Uterus (tissue), 4 donors: Measurements from ENCODE around the gene IQSEC2. TPM values are rescaled to one million over a fixed set of nuclear protein-coding genes. Genes with fewer than 3 reads are reported as not detected.

Experiments
- DNase-seq, 2 donors: peaks; one replicate each; pipeline ENCODE4 v3.0.0-alpha.2; 2019 to 2020
- H3K27ac ChIP-seq, 2 donors: fragments of 200-600 bp; sonication (generic); 1 replicate in 1 of 2; 2 replicates in 1 of 2; pipeline ENCODE4 v1.5.1; 2016 to 2018
- H3K27me3 ChIP-seq, 2 donors: fragments of 200-600 bp; sonication (generic); one replicate each; pipeline ENCODE4 v1.5.1; 2018 to 2019; ENCODE audit warnings: control low read depth in 1 of 2
- H3K36me3 ChIP-seq, 2 donors: fragments of 200-600 bp; sonication (generic); one replicate each; pipeline ENCODE4 v1.5.1; 2019; ENCODE audit warnings: control low read depth in 1 of 2
- H3K4me1 ChIP-seq, 2 donors: fragments of 200-600 bp; sonication (generic); one replicate each; pipeline ENCODE4 v1.5.1; 2018 to 2019; ENCODE audit warnings: control low read depth in 1 of 2
- H3K4me3 ChIP-seq, 2 donors: fragments of 200-600 bp; sonication (generic); 1 replicate in 1 of 2; 2 replicates in 1 of 2; pipeline ENCODE4 v1.5.1; 2018 to 2019; ENCODE audit warnings: mild to moderate bottlenecking in 1 of 2
- H3K9me3 ChIP-seq, 2 donors: fragments of 200-600 bp; sonication (generic); one replicate each; pipeline ENCODE4 v1.5.1; 2019; ENCODE audit warnings: control low read depth in 1 of 2
- POLR2A ChIP-seq, 2 donors: fragments of 450-650 bp; IDR thresholded peaks; one replicate each; pipeline ENCODE4 v1.6.1; 2016; ENCODE audit warnings: antibody characterized with exemption in 2 of 2, mild to moderate bottlenecking in 1 of 2, moderate library complexity in 1 of 2
- intact Hi-C: fragments of 100-400 bp; cut with DNase I; formaldehyde crosslinking; loops from one replicate; pipeline ENCODE4 v1.15.1; 2023; ENCODE audit warnings: low total_unique reads
- total RNA-seq, 4 donors: library from RNA; depleted of rRNA in 3 of 4; stranded (reverse); fragments of >200 nt in 3 of 4; gene quantifications; one replicate each; pipeline versions ENCODE4 v1.1.0 to v1.2.4, GENCODE V29; 2014 to 2023
- TF ChIP-seq, protein P1 (sequence below), 4 experiments: fragments of 200-600 bp in 2 of 4; fragments of 450-650 bp in 2 of 4; sonication (generic) in 2 of 4; IDR thresholded peaks; one replicate each; pipeline ENCODE4 v1.5.1; 2016 to 2019; ENCODE audit warnings: antibody characterized with exemption in 4 of 4, mild to moderate bottlenecking in 2 of 4, moderate library complexity in 1 of 4
- donor health status: DM: yes; HTN: yes; CAD: no.

IQSEC2 gene
- total RNA-seq, 4 donors from 2014 or later, result 4.1 to 31.6 (median 8.9) TPM

DNA sequence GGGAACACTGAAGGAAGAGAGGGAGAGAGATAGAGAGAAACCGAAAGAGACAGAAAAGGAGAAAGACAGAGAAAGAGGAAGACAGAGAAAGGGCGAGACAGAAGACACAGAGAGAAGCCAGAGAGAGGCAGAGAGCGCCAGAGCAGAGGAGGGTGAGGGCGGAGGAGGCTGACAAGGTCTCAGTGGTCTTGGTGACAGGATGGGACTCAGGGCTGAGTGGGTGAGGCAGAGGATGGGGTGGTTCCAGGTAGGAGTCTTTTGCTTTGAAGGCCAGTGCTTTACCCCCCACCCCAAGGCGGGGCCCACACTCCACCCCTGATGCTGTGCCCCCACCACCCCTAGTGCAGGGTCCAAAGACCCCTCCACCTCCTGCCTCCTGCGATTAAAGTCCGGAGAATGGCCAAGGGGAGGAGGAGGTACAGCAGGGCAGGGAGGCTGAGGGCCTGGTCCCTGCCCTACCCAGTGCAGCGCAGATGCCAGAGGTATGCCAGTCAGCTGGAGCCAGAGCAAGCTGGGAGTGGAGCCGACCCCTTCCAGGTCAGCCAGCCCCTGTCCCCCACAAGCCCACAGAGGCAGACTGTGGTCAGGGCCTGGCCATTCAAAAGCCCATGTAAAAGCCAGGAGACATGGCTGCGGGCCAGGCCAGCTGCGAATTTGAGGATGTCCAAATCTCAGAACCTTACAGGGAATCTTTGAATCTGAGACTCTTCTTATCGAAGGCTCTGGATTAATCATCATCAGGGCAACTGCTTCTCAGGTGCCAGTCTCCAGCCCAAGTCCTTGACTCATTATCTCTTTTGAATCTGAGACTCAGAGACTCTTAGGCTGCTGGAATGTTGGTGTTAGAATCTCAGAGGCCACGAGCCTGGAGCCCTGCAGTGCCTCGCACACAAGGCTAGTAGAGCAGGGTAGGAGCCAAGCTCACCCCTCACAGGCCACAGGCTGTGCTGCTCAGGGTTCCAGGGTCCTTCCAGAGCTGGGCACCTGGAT lies 758 bp downstream of the IQSEC2 start:
- Histone ChIP-seq H3K36me3 (no peaks in the 10 kb centered on the region), H3K27me3 (no peaks in the 10 kb centered on the region), H3K4me3 (peak overlapping the region; percentile 28 to 37), H3K27ac (peak overlapping the region; percentile 77 to 84), H3K9me3 (no peaks in the 10 kb centered on the region), H3K4me1 (no peaks in the 10 kb centered on the region)
- TF ChIP-seq, protein P1, sequence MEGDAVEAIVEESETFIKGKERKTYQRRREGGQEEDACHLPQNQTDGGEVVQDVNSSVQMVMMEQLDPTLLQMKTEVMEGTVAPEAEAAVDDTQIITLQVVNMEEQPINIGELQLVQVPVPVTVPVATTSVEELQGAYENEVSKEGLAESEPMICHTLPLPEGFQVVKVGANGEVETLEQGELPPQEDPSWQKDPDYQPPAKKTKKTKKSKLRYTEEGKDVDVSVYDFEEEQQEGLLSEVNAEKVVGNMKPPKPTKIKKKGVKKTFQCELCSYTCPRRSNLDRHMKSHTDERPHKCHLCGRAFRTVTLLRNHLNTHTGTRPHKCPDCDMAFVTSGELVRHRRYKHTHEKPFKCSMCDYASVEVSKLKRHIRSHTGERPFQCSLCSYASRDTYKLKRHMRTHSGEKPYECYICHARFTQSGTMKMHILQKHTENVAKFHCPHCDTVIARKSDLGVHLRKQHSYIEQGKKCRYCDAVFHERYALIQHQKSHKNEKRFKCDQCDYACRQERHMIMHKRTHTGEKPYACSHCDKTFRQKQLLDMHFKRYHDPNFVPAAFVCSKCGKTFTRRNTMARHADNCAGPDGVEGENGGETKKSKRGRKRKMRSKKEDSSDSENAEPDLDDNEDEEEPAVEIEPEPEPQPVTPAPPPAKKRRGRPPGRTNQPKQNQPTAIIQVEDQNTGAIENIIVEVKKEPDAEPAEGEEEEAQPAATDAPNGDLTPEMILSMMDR (IDR thresholded peaks at IDR 0.05), result no peak
- TF ChIP-seq POLR2A (IDR thresholded peaks at IDR 0.05), result no peak
- intact Hi-C loops, result no loop called here
- DNase-seq, result peak; percentile 71 to 76

DNA sequence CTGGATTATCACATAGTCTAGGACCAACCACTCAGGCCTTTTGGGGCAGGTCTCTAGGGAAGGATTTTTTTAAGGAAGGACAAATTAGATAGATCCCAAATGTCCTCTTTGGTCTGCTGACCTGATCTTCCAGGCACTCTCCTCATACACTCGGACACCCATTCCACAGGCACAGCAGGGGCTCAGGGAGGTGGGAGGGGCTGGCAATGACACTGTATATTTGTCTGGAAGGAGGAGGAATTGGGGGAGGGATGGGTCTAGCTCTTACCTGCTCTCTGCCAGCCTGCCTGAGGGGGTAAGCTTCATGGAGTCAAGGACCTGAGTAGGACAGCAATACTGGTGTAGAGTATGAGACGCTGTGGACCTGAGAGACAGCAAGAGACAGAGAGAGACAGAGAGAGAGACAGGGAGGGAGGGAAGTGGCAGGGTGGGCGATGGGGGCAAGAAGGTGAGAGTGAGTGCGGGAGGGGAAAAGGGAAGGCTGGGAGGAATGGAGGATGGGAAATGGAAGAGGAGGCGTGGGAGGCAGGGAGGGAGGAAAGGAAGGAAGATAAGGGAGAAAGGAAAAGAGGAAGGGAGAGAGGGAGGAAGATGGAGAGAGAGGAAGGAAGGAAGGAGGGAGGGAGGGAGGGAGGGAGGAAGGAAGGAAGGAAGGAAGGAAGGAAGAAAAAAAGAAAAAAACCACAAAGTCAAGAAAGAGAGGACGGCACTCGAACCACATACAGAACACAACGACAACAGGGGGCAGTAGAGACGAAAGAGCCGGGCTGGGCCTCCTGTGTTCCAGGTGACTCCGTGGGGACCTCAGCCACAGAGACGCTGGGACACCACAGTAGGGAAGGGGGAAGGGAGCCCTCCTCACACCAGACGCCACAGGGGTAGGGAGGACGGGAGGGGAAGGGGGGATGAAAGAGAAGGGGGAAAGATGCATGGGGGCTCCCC lies 1.8 kb downstream of the IQSEC2 start:
- Histone ChIP-seq H3K4me1 (no peaks in the 10 kb centered on the region), H3K27ac (peak overlapping the region in 1 of 2 donors; percentile 84), H3K27me3 (no peaks in the 10 kb centered on the region), H3K4me3 (peak overlapping the region in 1 of 2 donors; percentile 37), H3K36me3 (no peaks in the 10 kb centered on the region), H3K9me3 (no peaks in the 10 kb centered on the region)
- intact Hi-C loops, result no loop called here
- no peak for DNase-seq
- no peak for TF ChIP-seq POLR2A (IDR thresholded peaks at IDR 0.05)
- TF ChIP-seq, protein P1 (IDR thresholded peaks at IDR 0.05), result no peak

DNA sequence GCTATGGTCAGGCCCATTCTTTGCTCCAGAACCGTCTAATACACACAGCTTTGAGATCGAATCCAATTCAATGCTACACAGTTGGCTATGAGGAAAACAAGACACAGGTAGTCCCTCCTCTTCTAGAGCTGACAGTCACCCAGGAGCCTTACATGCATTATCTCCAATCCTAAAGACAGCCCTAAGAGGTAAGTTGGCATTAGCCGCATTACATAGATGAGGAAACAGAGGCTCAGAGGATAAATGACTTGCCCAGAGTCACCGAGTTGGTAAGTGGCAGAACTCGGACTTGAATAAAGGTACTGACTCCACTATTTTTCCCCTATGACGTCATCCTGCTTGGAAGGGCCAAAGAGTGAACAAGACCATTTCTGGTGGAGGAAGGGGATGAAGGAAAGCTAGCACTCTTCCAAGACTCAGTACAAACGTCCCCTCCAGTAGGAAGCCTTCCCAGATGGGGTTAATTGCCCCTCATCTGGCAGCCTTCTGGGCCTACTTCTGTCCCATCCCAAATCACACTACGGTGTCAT lies 8.5 kb downstream of the IQSEC2 start:
- Histone ChIP-seq H3K27me3 (no peaks in the 10 kb centered on the region), H3K27ac (no peak overlapping the region), H3K9me3 (no peaks in the 10 kb centered on the region), H3K4me3 (no peak overlapping the region), H3K36me3 (no peaks in the 10 kb centered on the region), H3K4me1 (no peaks in the 10 kb centered on the region)
- intact Hi-C loops, result no loop called here
- TF ChIP-seq, protein P1 (IDR thresholded peaks at IDR 0.05), result no peak
- no peak for TF ChIP-seq POLR2A (IDR thresholded peaks at IDR 0.05)
- DNase-seq, result no peak

DNA sequence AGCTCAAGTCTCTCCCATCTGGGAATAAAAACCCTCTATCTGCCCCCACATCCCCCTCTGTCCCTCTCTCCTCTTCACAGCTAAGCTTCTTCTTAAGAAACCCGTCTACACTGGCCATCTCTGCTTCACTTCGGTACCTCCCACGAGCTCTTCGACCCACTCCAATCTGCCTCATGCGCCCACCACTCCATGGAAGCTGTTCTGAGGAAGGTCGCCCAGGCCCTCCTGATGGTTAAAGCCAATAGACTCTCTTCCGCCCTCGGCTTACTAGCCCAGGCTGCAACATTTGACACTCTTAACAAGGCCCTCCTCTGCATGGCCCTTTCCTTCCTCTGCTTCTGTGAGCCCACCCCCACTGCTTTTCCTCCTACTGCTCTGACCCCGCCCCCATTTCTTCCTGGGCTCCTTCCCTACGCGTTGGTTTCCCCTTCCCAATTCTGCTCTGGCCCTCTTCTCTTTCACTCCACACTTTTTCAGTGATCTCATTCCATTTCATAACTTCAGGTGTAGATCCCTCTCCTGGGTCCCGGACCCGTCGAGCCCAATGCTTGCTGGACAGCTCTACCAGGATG lies 11.8 kb downstream of the IQSEC2 start:
- no peak for DNase-seq

More for the DNA sequence above, 11.8 kb downstream of the IQSEC2 start:
- TF ChIP-seq POLR2A (IDR thresholded peaks at IDR 0.05), result no peak
- TF ChIP-seq, protein P1 (IDR thresholded peaks at IDR 0.05), result no peak
- H3K36me3 ChIP-seq, result no peaks in the 10 kb centered on the region
- H3K27me3 ChIP-seq, result no peaks in the 10 kb centered on the region
- H3K4me3 ChIP-seq, result no peak overlapping the region
- H3K27ac ChIP-seq, result no peak overlapping the region
- H3K9me3 ChIP-seq, result no peaks in the 10 kb centered on the region
- intact Hi-C loops, result no loop called here
- no peaks in the 10 kb centered on the region for H3K4me1 ChIP-seq
